ENCODE results near the gene PCNT. TPM values are rescaled to one million over a fixed set of nuclear protein-coding genes. Genes with fewer than 3 reads are reported as not detected.
A peak's percentile ranks its signal among the peaks of the same experiment; 100 is the strongest.

The PCNT gene
- total RNA-seq, 1 experiment from 2014 or later = 39.6 TPM

DNA sequence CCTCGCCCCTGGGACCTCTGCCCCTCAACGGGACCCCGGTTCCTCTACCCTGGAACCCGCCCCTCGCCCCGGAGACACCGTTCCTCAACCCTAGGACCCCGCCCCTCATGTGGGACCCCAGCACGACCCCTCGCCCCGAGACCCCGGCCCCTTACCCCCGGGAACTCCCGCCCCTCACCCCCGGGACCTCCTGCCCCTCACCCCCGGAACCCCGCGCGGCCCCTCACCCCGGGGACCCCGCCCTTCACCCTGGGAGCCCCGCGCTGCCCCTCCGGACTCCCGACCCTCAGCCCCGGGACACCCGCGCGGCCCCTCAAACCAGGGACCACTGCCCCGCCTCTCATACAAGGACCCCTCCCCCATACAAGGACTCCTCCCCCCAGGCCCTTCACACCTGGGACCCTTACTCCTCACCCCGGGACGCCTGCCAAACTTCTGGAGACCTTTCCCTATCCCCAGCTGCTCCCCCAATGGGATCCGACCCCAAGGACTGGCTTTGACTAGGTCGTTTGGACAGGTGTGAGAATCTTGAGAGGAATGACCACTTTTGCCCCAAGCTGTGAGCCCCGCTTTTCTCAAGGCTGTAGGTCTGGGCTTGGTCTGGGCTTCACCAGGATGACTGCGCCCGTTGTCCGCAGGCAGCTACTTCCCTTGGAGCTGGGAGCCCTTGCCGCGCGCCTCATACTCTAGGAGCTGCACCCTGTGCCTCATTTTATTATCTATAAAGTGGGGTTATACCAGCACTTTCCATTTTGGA lies 135.6 kb downstream of the PCNT start:
- no peak overlapping the region for H2BK5ac ChIP-seq (ENCODE audit: insufficient read length, low read length)
- Mint-ChIP-seq H3K4me3 (peak overlapping the region; percentile 83 to 91), H3K9me3 (no peaks in the 10 kb centered on the region; a peak in 1 of 5 replicates), H3K4me1 (peaks cover 11 to 21% of the 10 kb centered on the region in 2 experiments), H3K27me3 (ENCODE audit: low read depth) (no peaks in the 10 kb centered on the region), H3K27ac (peak overlapping the region in 1 of 3 experiments; percentile 85; a peak in 1 of 7 replicates), H3K36me3 (ENCODE audit: insufficient read depth in 1 of 3, low read depth in 3 of 3) (peaks cover 3 to 33% (median 31%) of the 10 kb centered on the region in 3 experiments)
- H2AK5ac ChIP-seq (ENCODE audit: insufficient read length, low read length) = no peak overlapping the region
- no CpG with 5 or more reads among the region's 41 CpGs for WGBS (ENCODE audit: extremely low coverage, insufficient read length, low lambda C conversion rate)
- no peak overlapping the region for H2BK120ac ChIP-seq (ENCODE audit: low read depth, low read length, poor library complexity, severe bottlenecking)
- no peak overlapping the region for H3K14ac ChIP-seq (ENCODE audit: insufficient read depth, low read length)
- no peaks in the 10 kb centered on the region; the same call in 1 of the 2 replicates for H3K79me2 ChIP-seq (ENCODE audit: insufficient read depth, low read length)
- H3K27ac ChIP-seq (ENCODE audit: insufficient read length, low read depth, low read length) = no peak overlapping the region
- peak; percentile 48 for DNase-seq
- no peak overlapping the region for H4K91ac ChIP-seq (ENCODE audit: insufficient read length, low read depth, low read length)
- H2BK12ac ChIP-seq (ENCODE audit: insufficient read length, low read depth, low read length) = no peak overlapping the region
- no peaks in the 10 kb centered on the region for H4K20me1 ChIP-seq (ENCODE audit: control insufficient read depth, insufficient read depth, insufficient read length)
- no peak overlapping the region for H4K5ac ChIP-seq (ENCODE audit: insufficient read length, low read depth, low read length)
- H3T11ph ChIP-seq (ENCODE audit: low read length) = no peak overlapping the region
- H2AFZ ChIP-seq (ENCODE audit: low read length) = no peak overlapping the region
- TF ChIP-seq CTCF (conservative IDR thresholded peaks at IDR 0.05) = no peak
- peak overlapping the region; percentile 72 for H3K4me2 ChIP-seq (ENCODE audit: insufficient read depth, insufficient read length, low read length)
- no peak overlapping the region for H4K8ac ChIP-seq (replicated peaks; ENCODE audit: insufficient read length, low read depth, low read length)
- H3K23me2 ChIP-seq (ENCODE audit: insufficient read length, low read depth, low read length, poor library complexity, severe bottlenecking) = peaks cover 8% of the 10 kb centered on the region
- H3K27me3 ChIP-seq (ENCODE audit: insufficient read depth, low read length) = no peaks in the 10 kb centered on the region
- no peaks in the 10 kb centered on the region for H3K4me1 ChIP-seq (ENCODE audit: insufficient read depth, low read length)
- no peaks in the 10 kb centered on the region for H3K9me3 ChIP-seq (ENCODE audit: control insufficient read depth, low read depth, low read length)
- H3K9ac ChIP-seq (ENCODE audit: extremely low read depth, insufficient read length, low read length) = no peak overlapping the region
- H2BK15ac ChIP-seq (ENCODE audit: low read depth, low read length) = no peak overlapping the region
- no peak overlapping the region for H3K23ac ChIP-seq (ENCODE audit: insufficient read length, low read depth, low read length)
- no peaks in the 10 kb centered on the region for H3K79me1 ChIP-seq (ENCODE audit: insufficient read depth, low read depth, low read length, poor library complexity, severe bottlenecking)
- H2BK20ac ChIP-seq (ENCODE audit: low read depth, low read length, poor library complexity, severe bottlenecking) = no peak overlapping the region
- no peak overlapping the region for H3K4ac ChIP-seq (ENCODE audit: low read depth, low read length)
- no peak overlapping the region for H3K18ac ChIP-seq (ENCODE audit: insufficient read length, low read depth, low read length)
- H3K56ac ChIP-seq (ENCODE audit: insufficient read length, low read depth, low read length) = no peak overlapping the region

Measured in H9 (cell line).